Natural killer cell treated with Interleukin-12 subunit alpha and Interleukin-12 subunit beta and Interleukin-15 and Interleukin-18, amount 100 ng/mL, for 72 hours (primary cell): ENCODE results near the gene OR6C3. TPM values are rescaled to one million over a fixed set of nuclear protein-coding genes. Genes with fewer than 3 reads are reported as not detected.
"Not testable (repeated sequence)": the region's sequence is repeated elsewhere in the genome, so short reads cannot be mapped to it uniquely, and the experiment has no call there.

Experiments used
- ATAC-seq, 2 donors: fragments of 150-1000 bp; cut with Tn5 transposase in 1 of 2; sonication (Bioruptor Pico), chemical (Tn5 transposase) in 1 of 2; 2 replicates each; pipeline ENCODE4 v1.10.0; 2021
- DNase-seq: peaks from one replicate; pipeline ENCODE4 v3.0.0; 2022; ENCODE audit warnings: low spot score
- H3K27ac Mint-ChIP-seq, 2 donors: 1 replicate in 1 of 2; 2 replicates in 1 of 2; pipeline ENCODE4 v1.8.0; 2022; ENCODE audit warnings: mixed read lengths in 2 of 2, mild to moderate bottlenecking in 1 of 2, moderate library complexity in 1 of 2
- H3K27me3 Mint-ChIP-seq, 2 donors: 1 replicate in 1 of 2; 2 replicates in 1 of 2; pipeline ENCODE4 v1.8.0; 2022; ENCODE audit warnings: mixed read lengths in 2 of 2
- H3K36me3 Mint-ChIP-seq: one replicate; pipeline ENCODE4 v1.8.0; 2022; ENCODE audit warnings: mixed read lengths
- H3K4me1 Mint-ChIP-seq, 2 donors: 1 replicate in 1 of 2; 2 replicates in 1 of 2; pipeline ENCODE4 v1.8.0; 2022; ENCODE audit warnings: low read depth in 2 of 2, mixed read lengths in 2 of 2, mild to moderate bottlenecking in 1 of 2
- H3K4me3 Mint-ChIP-seq: one replicate; pipeline ENCODE4 v1.8.0; 2022; ENCODE audit warnings: mixed read lengths
- H3K9me3 Mint-ChIP-seq: 2 replicates; pipeline ENCODE4 v1.8.0; 2022; ENCODE audit warnings: mixed read lengths
- total RNA-seq, 2 donors: library from RNA; stranded (reverse); gene quantifications; one replicate each; pipeline ENCODE4 v1.2.3, GENCODE V29; 2022

Gene OR6C3
- not detected for total RNA-seq

DNA sequence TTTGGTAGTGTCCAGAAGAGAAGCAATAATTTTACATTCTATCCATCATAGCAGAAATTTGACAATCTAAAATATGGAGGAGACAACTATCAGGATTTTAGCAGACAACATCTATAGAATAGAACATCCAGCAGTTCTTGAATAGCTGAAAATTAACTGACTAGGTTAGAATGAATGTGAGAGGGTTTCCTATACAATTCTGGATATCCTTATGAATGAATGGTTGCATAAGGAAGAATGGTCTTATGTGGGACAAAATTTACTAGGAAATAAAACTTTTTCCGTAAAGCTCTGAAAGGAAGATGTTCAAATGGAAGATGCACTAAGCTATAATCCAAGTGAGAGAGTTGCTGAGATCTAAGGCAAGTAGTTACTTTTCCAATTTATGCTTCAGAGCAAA lies at the start of gene OR6C3:
TSS of gene OR6C3 (plus strand) at position 301 of the 400 bp plus-strand sequence. CDS start 955 bp downstream, outside the sequence.
- Mint-ChIP-seq H3K9me3 (no peaks in the 10 kb centered on the region), H3K36me3 (no peaks in the 10 kb centered on the region), H3K27me3 (peaks cover 9 to 19% of the 10 kb centered on the region in 2 donors), H3K4me1 (no peaks in the 10 kb centered on the region), H3K4me3 (no peak within 1 kb of the TSS), H3K27ac (no peak within 1 kb of the TSS)
- ATAC-seq (no peak), DNase-seq (no peak)

DNA sequence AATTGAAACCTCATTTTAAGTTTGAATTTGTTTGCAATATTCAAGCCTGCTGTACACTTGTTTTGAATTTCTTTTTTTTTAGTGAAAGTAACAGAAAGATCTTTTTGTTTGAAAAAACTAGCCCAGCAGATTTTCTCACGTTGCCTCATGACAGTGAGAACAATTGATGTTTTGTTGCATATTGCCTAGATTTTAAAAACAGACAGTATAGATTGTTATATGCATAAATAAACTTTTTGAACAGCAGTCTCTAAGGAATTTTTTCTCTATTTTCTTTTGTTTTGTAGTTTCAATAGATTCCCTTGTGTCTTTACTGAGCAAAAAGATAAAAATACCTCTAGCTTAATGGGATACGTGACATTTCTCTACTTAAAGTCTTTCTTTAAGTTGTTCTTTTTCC lies 49.6 kb upstream of the OR6C3 start:
- Mint-ChIP-seq H3K27me3 (peaks cover 8 to 24% of the 10 kb centered on the region in 2 donors), H3K4me3 (no peak overlapping the region), H3K4me1 (no peaks in the 10 kb centered on the region), H3K36me3 (no peaks in the 10 kb centered on the region), H3K9me3 (no peaks in the 10 kb centered on the region), H3K27ac (no peak overlapping the region)
- DNase-seq, result no peak
- no peak for ATAC-seq

DNA sequence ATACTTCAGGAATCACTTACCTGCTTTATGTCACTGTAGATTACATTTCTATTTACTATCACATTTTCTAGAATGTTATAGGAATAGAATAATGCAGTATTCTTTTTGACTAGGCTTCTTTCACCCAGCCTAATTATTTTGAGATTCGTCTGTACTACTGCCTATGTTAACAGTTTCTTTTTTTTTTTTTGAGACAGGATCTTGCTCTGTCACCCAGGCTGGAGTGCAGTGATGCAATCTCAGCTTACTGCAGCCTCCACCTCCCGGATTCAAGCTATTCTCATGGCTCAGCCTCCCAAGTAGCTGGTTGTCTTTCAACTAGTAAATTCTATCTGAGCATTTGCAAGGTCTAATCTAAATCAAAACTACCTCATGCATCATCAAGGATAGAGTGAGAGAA lies 40.5 kb upstream of the OR6C3 start:
- Mint-ChIP-seq H3K9me3 (no peaks in the 10 kb centered on the region), H3K4me3 (no peak overlapping the region), H3K36me3 (no peaks in the 10 kb centered on the region), H3K27ac (no peak overlapping the region), H3K4me1 (no peaks in the 10 kb centered on the region), H3K27me3 (peaks cover 7 to 26% of the 10 kb centered on the region in 2 donors)
- ATAC-seq (no peak), DNase-seq (no peak)

DNA sequence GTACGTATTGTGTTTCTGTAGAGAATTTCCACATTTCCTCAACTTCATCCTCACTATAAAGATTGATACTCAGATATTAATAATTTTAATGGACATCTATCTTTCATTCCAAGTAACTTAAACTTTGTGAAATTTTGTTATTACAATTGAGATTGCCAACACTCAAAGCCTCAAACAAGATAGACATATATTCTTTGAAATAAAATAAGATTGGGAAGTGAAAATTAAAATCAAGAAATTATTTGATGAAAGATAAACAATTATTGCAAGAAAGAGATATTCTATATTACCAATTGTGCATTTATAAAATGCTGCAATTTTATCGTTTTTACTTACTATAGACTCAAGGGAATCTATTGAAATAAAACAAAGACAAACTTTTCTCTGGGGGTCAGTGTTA lies 34.1 kb upstream of the OR6C3 start, which contains the start of gene OR6C6:
TSS of gene OR6C6 (minus strand) at position 101 of the 400 bp plus-strand sequence. CDS start 1,337 bp downstream, outside the sequence.
- no peak within 1 kb of the TSS for H3K27ac Mint-ChIP-seq
- H3K4me1 Mint-ChIP-seq, result no peaks in the 10 kb centered on the region
- DNase-seq (no peak), ATAC-seq (no peak)
- H3K4me3 Mint-ChIP-seq, result no peak within 1 kb of the TSS
- no peaks in the 10 kb centered on the region for H3K9me3 Mint-ChIP-seq
- H3K36me3 Mint-ChIP-seq, result no peaks in the 10 kb centered on the region
- peaks cover 19 to 28% of the 10 kb centered on the region in 2 donors for H3K27me3 Mint-ChIP-seq

DNA sequence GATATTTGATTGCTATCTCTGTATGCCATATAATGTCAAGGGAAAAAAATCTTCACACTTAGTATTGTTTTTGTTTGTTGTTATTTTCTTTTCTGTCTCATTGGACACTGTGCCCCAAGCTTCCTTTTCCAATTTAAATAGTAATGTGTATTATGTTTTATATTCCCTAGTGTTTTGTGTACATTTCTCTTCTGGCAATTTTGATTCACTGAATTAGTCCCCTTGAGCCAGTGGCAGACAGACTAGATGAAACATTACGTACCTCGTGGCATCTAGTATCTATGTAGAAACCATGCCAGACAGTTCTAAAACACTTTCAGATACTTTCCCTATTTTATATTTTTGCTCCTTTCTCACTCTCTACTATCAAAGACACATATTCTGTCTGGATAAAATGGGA lies 16.5 kb upstream of the OR6C3 start, which contains the start of gene OR6C1:
TSS of gene OR6C1 (plus strand) at position 301 of the 400 bp plus-strand sequence. CDS start 6,257 bp downstream, outside the sequence.
- Mint-ChIP-seq H3K4me1 (no peaks in the 10 kb centered on the region), H3K4me3 (no peak within 1 kb of the TSS), H3K27ac (no peak within 1 kb of the TSS), H3K36me3 (no peaks in the 10 kb centered on the region), H3K9me3 (peaks cover under 1% of the 10 kb centered on the region), H3K27me3 (peaks cover 17 to 18% of the 10 kb centered on the region in 2 donors)
- ATAC-seq (no peak), DNase-seq (no peak)

DNA sequence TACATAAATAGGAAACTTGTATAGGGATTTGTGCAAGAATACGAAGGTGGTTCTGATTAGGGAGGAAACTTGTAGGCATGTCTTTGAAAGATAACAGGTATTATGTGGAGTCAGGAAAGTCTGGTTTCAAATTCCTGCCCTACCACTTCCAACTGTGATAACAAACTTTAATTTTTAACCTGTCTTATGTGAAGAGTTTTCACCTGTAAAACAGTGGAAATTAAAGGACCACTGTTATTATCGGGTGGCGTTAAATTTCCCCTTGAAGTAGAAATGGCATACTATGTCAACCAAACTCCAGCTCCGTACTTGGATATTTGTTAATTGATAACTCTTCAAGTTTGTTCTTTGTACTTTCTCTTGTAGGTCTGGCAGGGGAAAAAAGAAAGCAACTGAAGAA lies 10.3 kb upstream of the OR6C3 start:
- DNase-seq, result no peak
- peaks cover 7 to 16% of the 10 kb centered on the region in 2 donors for H3K27me3 Mint-ChIP-seq
- no peak overlapping the region for H3K4me3 Mint-ChIP-seq
- no peak for ATAC-seq
- no peaks in the 10 kb centered on the region for H3K4me1 Mint-ChIP-seq
- H3K27ac Mint-ChIP-seq, result no peak overlapping the region
- H3K9me3 Mint-ChIP-seq, result peaks cover 3% of the 10 kb centered on the region
- no peaks in the 10 kb centered on the region for H3K36me3 Mint-ChIP-seq

DNA sequence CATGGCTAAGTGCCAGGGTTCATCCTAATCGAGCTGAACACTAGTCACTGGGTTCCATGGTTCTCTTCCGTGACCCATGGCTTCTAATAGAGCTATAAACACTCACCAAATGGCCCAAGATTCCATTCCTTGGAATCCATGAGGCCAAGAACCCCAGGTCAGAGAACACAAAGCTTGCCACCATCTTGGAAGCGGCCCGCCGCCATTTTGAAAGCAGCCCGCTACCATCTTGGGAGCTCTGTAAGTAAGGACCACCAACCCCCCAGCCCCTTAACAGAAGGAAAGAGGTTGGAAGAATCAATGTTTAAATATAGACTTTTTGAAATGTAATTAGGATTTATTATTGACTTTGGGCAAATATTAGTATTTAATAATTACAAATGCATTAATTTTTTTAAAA lies 4.7 kb upstream of the OR6C3 start:
- not testable (repeated sequence) for ATAC-seq, H3K27ac Mint-ChIP-seq, DNase-seq, H3K9me3 Mint-ChIP-seq, H3K4me3 Mint-ChIP-seq, H3K4me1 Mint-ChIP-seq, H3K36me3 Mint-ChIP-seq
- H3K27me3 Mint-ChIP-seq, result peaks cover 0 to 12% of the 10 kb centered on the region in 2 donors

DNA sequence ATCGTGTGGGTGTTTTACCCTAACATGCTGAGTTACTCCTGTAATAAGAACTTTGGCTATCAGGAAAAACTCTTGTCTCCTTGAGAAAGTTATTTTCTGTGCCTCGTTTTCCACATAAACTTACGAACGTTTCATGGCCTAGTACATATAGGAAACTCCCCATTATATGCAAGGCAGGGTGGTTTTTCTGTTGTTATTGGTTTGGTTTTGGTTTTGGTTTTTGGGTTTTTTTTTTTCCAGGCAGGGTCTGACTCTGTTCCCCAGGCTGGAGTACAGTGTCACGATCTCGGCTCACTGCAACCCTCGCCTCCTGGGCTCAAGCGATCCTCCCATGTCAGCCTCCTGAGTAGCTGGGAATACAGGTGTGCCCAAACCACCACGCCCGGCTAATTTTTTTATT lies 5.5 kb downstream of the OR6C3 start:
- ATAC-seq (no peak), DNase-seq (no peak)
- Mint-ChIP-seq H3K27ac (no peak overlapping the region), H3K9me3 (no peaks in the 10 kb centered on the region), H3K4me3 (no peak overlapping the region), H3K36me3 (no peaks in the 10 kb centered on the region), H3K4me1 (no peaks in the 10 kb centered on the region), H3K27me3 (peaks cover 15 to 27% of the 10 kb centered on the region in 2 donors)

DNA sequence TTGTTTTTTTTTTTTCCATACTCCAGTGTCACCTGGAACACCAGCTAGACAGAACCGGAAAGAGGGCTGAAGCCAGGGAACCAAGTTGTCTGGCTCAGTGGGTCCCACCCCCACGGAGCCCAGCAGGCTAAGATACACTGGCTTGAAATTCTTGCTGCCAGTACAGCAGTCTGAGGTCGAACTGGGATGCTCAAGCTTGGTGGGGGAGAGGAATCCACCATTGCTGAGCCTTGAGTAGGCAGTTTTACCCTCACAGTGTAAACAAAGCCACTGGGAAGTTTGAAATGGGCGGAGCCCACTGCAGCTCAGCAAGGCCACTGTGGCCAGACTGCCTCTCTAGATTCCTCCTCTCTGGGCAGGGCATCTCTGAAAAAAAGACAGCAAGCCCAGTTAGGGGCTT lies 24.8 kb downstream of the OR6C3 start:
- H3K27me3 Mint-ChIP-seq, result peaks cover 16 to 32% of the 10 kb centered on the region in 2 donors
- not testable (repeated sequence) for DNase-seq, H3K27ac Mint-ChIP-seq, H3K4me3 Mint-ChIP-seq, ATAC-seq, H3K4me1 Mint-ChIP-seq, H3K9me3 Mint-ChIP-seq, H3K36me3 Mint-ChIP-seq

DNA sequence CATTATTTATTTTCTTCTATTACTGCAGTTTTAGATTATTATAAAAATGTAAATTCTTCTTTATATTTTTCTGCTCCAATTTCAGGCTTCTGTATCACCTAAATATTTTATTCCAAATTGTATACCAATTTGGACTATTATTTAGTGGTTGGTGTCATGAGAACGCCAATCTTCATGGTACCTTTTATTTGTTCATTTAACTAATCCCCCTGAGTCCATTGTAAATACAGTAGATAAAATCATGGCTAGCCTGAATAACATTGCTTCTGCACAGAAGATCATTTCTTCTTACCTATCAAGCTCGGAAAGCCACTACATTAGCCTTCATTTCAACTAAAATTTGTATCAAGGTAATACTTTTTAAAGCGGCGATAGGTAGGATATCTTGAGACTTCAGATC lies 32.1 kb downstream of the OR6C3 start, which contains the start of gene OR6C75:
TSS of gene OR6C75 (plus strand) at position 301 of the 400 bp plus-strand sequence. CDS start 2,136 bp downstream, outside the sequence.
- H3K27me3 Mint-ChIP-seq, result peaks cover 18 to 29% of the 10 kb centered on the region in 2 donors
- H3K27ac Mint-ChIP-seq, result no peak within 1 kb of the TSS
- H3K4me1 Mint-ChIP-seq, result no peaks in the 10 kb centered on the region
- peaks cover 4% of the 10 kb centered on the region for H3K9me3 Mint-ChIP-seq
- ATAC-seq, result no peak
- H3K4me3 Mint-ChIP-seq, result no peak within 1 kb of the TSS
- no peak for DNase-seq
- H3K36me3 Mint-ChIP-seq, result no peaks in the 10 kb centered on the region

DNA sequence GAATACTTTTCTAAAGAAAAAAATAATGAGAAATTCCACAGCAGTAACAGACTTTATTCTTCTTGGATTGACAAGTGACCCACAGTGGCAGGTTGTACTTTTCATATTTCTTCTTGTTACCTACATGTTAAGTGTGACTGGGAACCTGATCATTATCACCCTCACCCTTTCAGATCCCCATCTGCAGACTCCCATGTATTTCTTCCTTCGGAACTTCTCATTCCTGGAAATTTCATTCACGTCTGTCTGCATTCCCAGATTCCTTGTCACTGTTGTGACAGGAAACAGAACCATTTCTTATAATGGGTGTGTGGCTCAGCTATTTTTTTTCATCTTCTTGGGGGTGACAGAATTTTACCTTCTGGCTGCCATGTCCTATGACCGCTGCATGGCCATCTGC lies 34.5 kb downstream of the OR6C3 start:
- H3K9me3 Mint-ChIP-seq, result no peaks in the 10 kb centered on the region
- ATAC-seq (no peak), DNase-seq (no peak)
- H3K27ac Mint-ChIP-seq, result no peak overlapping the region
- peaks cover 14 to 28% of the 10 kb centered on the region in 2 donors for H3K27me3 Mint-ChIP-seq
- no peak overlapping the region for H3K4me3 Mint-ChIP-seq
- no peaks in the 10 kb centered on the region for H3K4me1 Mint-ChIP-seq
- no peaks in the 10 kb centered on the region for H3K36me3 Mint-ChIP-seq

DNA sequence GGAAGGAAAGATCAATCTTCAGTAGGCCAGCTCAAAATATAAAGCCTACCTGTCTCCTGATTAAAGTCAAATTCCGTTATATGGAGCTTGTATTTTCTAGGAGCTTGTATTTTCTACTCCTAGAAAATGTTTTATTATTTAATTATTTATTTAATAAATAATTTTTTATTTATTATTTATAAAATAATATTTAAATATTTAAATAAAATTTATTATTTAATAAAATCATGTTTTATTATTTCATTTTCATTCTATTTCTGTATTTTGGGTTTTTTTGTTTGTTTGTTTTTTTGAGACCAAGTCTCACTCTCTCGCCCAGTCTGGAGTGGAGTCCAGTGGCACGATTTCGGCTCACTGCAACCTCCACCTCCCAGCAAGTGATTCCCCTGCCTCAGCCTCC lies 42.0 kb downstream of the OR6C3 start:
- Mint-ChIP-seq H3K4me3 (no peak overlapping the region), H3K4me1 (no peaks in the 10 kb centered on the region), H3K9me3 (no peaks in the 10 kb centered on the region), H3K27me3 (peaks cover 3 to 26% of the 10 kb centered on the region in 2 donors), H3K36me3 (no peaks in the 10 kb centered on the region), H3K27ac (no peak overlapping the region)
- no peak for ATAC-seq
- no peak for DNase-seq
